Hematopoietic multipotent progenitor cell treated with erythropoietin and hydrocortisone succinate and interleukin-3 and kit ligand, for 8 days (in vitro differentiated cells): ENCODE measurements around the gene FAM13A.
A peak's percentile ranks its signal among the peaks of the same experiment; 100 is the strongest.

Experiments used
- DNase-seq: peaks from one replicate; pipeline ENCODE4 v3.0.0-alpha.2; 2015

FAM13A gene

GRCh38 chr4:88804234-88804633, 252.8 kb downstream of the FAM13A start:
- no peak for DNase-seq

GRCh38 chr4:88803600-88804096, 253.3 kb downstream of the FAM13A start:
- no peak for DNase-seq

GRCh38 chr4:88802585-88803286, 254.2 kb downstream of the FAM13A start:
- no peak for DNase-seq

GRCh38 chr4:88802138-88802537, 254.8 kb downstream of the FAM13A start:
- no peak for DNase-seq

- DNase-seq: no peak
Observed at GRCh38 chr4:88799900-88800299, 257.1 kb downstream of the FAM13A start.

- no peak for DNase-seq
Observed at GRCh38 chr4:88797725-88798124, 259.3 kb downstream of the FAM13A start.

- no peak for DNase-seq
Observed at GRCh38 chr4:88796545-88796944, 260.4 kb downstream of the FAM13A start.

GRCh38 chr4:88794952-88795351, 262.0 kb downstream of the FAM13A start:
- DNase-seq: no peak

- no peak for DNase-seq
Observed at GRCh38 chr4:88794087-88794690, 262.8 kb downstream of the FAM13A start.

GRCh38 chr4:88793475-88793874, 263.5 kb downstream of the FAM13A start:
- DNase-seq: no peak

GRCh38 chr4:88792821-88793220, 264.2 kb downstream of the FAM13A start:
- no peak for DNase-seq

GRCh38 chr4:88792268-88792781, 264.7 kb downstream of the FAM13A start:
- DNase-seq: no peak

- peak; percentile 31 for DNase-seq
Observed at GRCh38 chr4:88791274-88791673, 265.7 kb downstream of the FAM13A start.

- no peak for DNase-seq
Observed at GRCh38 chr4:88788895-88789294, 268.1 kb downstream of the FAM13A start.

GRCh38 chr4:88788424-88788823, 268.6 kb downstream of the FAM13A start:
- DNase-seq: no peak

- no peak for DNase-seq
Observed at GRCh38 chr4:88786011-88786410, 271.0 kb downstream of the FAM13A start.

GRCh38 chr4:88780389-88780788, 276.6 kb downstream of the FAM13A start:
- no peak for DNase-seq

GRCh38 chr4:88779431-88779830, 277.6 kb downstream of the FAM13A start:
- no peak for DNase-seq

- no peak for DNase-seq
Observed at GRCh38 chr4:88775529-88775928, 281.5 kb downstream of the FAM13A start.

GRCh38 chr4:88775026-88775425, 282.0 kb downstream of the FAM13A start:
- DNase-seq: no peak

GRCh38 chr4:88771883-88772450, 285.0 kb downstream of the FAM13A start:
- no peak for DNase-seq

- DNase-seq: no peak
Observed at GRCh38 chr4:88765729-88766128, 291.3 kb downstream of the FAM13A start.

- no peak for DNase-seq
Observed at GRCh38 chr4:88763075-88763474, 293.9 kb downstream of the FAM13A start.
